GM19467 (cell line): ENCODE data around the gene PROCA1.

ENCODE experiments used
- ATAC-seq: cut with Tn5 transposase; IDR thresholded peaks from one replicate; pipeline ENCODE4 v1.9.1; 2021; ENCODE audit warnings: mild to moderate bottlenecking, moderate library complexity; ENCODE audit not compliant: unreplicated experiment

PROCA1 gene

GRCh38 chr17:28711723-28712031 is at the start of gene PROCA1:
TSS of gene PROCA1 (minus strand) at chr17:28711888. CDS start at chr17:28711660, 228 bp downstream.
- ATAC-seq, result peak; percentile 8

GRCh38 chr17:28760601-28761562 is 49.2 kb upstream of the PROCA1 start:
- no peak for ATAC-seq

- no peak for ATAC-seq
These were observed 47.7 kb upstream of the PROCA1 start for GRCh38 chr17:28759256-28759865.

- ATAC-seq, result no peak
These were observed 46.9 kb upstream of the PROCA1 start for GRCh38 chr17:28758411-28759121.

GRCh38 chr17:28756049-28756804 is 44.5 kb upstream of the PROCA1 start:
- ATAC-seq, result no peak

GRCh38 chr17:28755486-28755885 is 43.8 kb upstream of the PROCA1 start:
- no peak for ATAC-seq

- no peak for ATAC-seq
These were observed 40.1 kb upstream of the PROCA1 start for GRCh38 chr17:28751600-28752366.

GRCh38 chr17:28750178-28751047 is 38.7 kb upstream of the PROCA1 start:
- ATAC-seq, result peak; percentile 58

GRCh38 chr17:28749516-28750177 is 38.0 kb upstream of the PROCA1 start:
- no peak for ATAC-seq

GRCh38 chr17:28748852-28749515 is 37.3 kb upstream of the PROCA1 start:
- no peak for ATAC-seq

- no peak for ATAC-seq
These were observed 36.4 kb upstream of the PROCA1 start for GRCh38 chr17:28747801-28748750.

GRCh38 chr17:28747051-28747691 is 35.5 kb upstream of the PROCA1 start:
- ATAC-seq, result no peak

GRCh38 chr17:28746611-28747050 is 34.9 kb upstream of the PROCA1 start:
- no peak for ATAC-seq

- ATAC-seq, result no peak
These were observed 34.2 kb upstream of the PROCA1 start for GRCh38 chr17:28745786-28746411.

GRCh38 chr17:28744972-28745785 is 33.5 kb upstream of the PROCA1 start:
- no peak for ATAC-seq
